GM12892 (cell line): Measurements from ENCODE around the gene BSN.

ENCODE experiments used
- POLR2A ChIP-seq: IDR thresholded peaks from 2 replicates; pipeline ENCODE4 v1.6.1; 2011; ENCODE audit warnings: low read depth, low read length, control low read depth
- POLR2AphosphoS5 ChIP-seq: IDR thresholded peaks from 2 replicates; pipeline ENCODE4 v1.6.1; 2011; ENCODE audit warnings: low read depth, low read length, control low read depth
- TAF1 ChIP-seq: IDR thresholded peaks from 2 replicates; pipeline ENCODE4 v1.6.1; 2011; ENCODE audit warnings: low read depth, mild to moderate bottlenecking, control low read depth, low read length, borderline replicate concordance

GRCh38 chr3:49582177-49582576 is 27.9 kb downstream of the BSN start:
- TF ChIP-seq POLR2A (no peak), POLR2AphosphoS5 (no peak), TAF1 (no peak)
